ENCODE data around the gene LIMS4.
"Not testable (repeated sequence)": the region's sequence is repeated elsewhere in the genome, so short reads cannot be mapped to it uniquely, and the experiment has no call there.

The LIMS4 gene

GRCh38 chr2:110472171-110473058 lies at the start of gene LIMS4:
Gene LIMS4, minus strand, starts transcription at chr2:110472816. Its CDS starts 38 bp downstream, at chr2:110472778.
- not testable (repeated sequence) for DNase-seq

- DNase-seq = not testable (repeated sequence)
Measured at GRCh38 chr2:110499755-110500377, 27.2 kb upstream of the LIMS4 start.

GRCh38 chr2:110496027-110496426 lies 23.4 kb upstream of the LIMS4 start:
- DNase-seq = not testable (repeated sequence)

- not testable (repeated sequence) for DNase-seq
Measured at GRCh38 chr2:110494488-110494887, 21.9 kb upstream of the LIMS4 start.

- DNase-seq = not testable (repeated sequence)
Measured at GRCh38 chr2:110488991-110489390, 16.4 kb upstream of the LIMS4 start.

- not testable (repeated sequence) for DNase-seq
Measured at GRCh38 chr2:110482697-110483096, 10.1 kb upstream of the LIMS4 start.

- DNase-seq = not testable (repeated sequence)
Measured at GRCh38 chr2:110481200-110481599, 8.6 kb upstream of the LIMS4 start.

GRCh38 chr2:110480084-110480483 lies 7.5 kb upstream of the LIMS4 start:
- not testable (repeated sequence) for DNase-seq

- DNase-seq = not testable (repeated sequence)
Measured at GRCh38 chr2:110477370-110477769, 4.8 kb upstream of the LIMS4 start.

- not testable (repeated sequence) for DNase-seq
Measured at GRCh38 chr2:110476952-110477351, 4.3 kb upstream of the LIMS4 start.

- DNase-seq = not testable (repeated sequence)
Measured at GRCh38 chr2:110475627-110476359, 3.2 kb upstream of the LIMS4 start.

GRCh38 chr2:110474898-110475297 lies 2.3 kb upstream of the LIMS4 start:
- not testable (repeated sequence) for DNase-seq

GRCh38 chr2:110473059-110473358 lies 393 bp upstream of the LIMS4 start:
- DNase-seq = not testable (repeated sequence)

GRCh38 chr2:110468921-110469320 lies 3.7 kb downstream of the LIMS4 start:
- not testable (repeated sequence) for DNase-seq

GRCh38 chr2:110465312-110465711 lies 7.3 kb downstream of the LIMS4 start:
- DNase-seq = not testable (repeated sequence)

- not testable (repeated sequence) for DNase-seq
Measured at GRCh38 chr2:110462458-110462857, 10.2 kb downstream of the LIMS4 start.

- not testable (repeated sequence) for DNase-seq
Measured at GRCh38 chr2:110460318-110460717, 12.3 kb downstream of the LIMS4 start.

- DNase-seq = not testable (repeated sequence)
Measured at GRCh38 chr2:110457214-110457590, 15.4 kb downstream of the LIMS4 start.

- not testable (repeated sequence) for DNase-seq
Measured at GRCh38 chr2:110456291-110457213, 16.1 kb downstream of the LIMS4 start.

- not testable (repeated sequence) for DNase-seq
Measured at GRCh38 chr2:110455080-110455670, 17.4 kb downstream of the LIMS4 start.

- not testable (repeated sequence) for DNase-seq
Measured at GRCh38 chr2:110450951-110451350, 21.7 kb downstream of the LIMS4 start.
